Fibroblast of skin of left biceps (primary cell): ENCODE measurements around the gene IMP3.
A peak's percentile ranks its signal among the peaks of the same experiment; 100 is the strongest.
"Not testable (repeated sequence)": the region's sequence is repeated elsewhere in the genome, so short reads cannot be mapped to it uniquely, and the experiment has no call there.

Experiments used
- DNase-seq, 2 experiments: peaks; one replicate each; pipeline ENCODE4 v3.0.0-alpha.2; 2013; ENCODE audit warnings: low read depth in 2 of 2

The IMP3 gene, protein sequence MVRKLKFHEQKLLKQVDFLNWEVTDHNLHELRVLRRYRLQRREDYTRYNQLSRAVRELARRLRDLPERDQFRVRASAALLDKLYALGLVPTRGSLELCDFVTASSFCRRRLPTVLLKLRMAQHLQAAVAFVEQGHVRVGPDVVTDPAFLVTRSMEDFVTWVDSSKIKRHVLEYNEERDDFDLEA

DNA sequence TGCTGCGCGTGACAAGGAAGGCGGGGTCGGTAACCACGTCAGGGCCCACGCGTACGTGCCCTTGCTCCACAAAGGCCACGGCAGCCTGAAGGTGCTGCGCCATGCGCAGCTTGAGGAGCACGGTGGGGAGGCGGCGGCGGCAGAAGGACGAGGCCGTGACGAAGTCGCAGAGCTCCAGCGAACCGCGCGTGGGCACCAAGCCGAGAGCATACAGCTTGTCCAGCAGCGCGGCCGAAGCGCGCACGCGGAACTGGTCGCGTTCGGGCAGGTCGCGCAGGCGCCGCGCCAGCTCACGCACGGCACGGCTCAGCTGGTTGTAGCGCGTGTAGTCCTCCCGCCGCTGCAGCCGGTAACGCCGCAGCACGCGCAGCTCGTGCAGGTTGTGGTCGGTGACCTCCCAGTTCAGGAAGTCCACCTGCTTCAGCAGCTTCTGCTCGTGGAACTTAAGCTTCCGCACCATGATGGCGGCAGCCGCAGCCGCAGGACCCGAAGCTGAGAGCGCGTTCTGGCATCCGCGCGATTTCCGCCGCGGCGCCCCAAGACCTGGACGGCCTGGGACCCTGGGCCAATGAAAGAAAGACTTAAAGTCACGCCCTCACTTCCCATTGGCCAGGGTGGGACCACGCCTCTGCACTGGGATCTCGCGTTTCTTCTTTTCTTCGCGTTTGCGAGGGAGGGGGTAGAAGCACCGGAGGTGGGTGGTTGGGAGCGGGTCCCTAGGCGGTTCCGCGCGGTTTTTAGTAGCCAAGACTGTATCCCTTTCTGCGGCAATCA is at the start of gene IMP3:
Gene IMP3 (minus strand): TSS at position 516 of the 774 bp plus-strand sequence. CDS start 56 bp downstream, at position 460.
- DNase-seq: peak; percentile 87 to 89

DNA sequence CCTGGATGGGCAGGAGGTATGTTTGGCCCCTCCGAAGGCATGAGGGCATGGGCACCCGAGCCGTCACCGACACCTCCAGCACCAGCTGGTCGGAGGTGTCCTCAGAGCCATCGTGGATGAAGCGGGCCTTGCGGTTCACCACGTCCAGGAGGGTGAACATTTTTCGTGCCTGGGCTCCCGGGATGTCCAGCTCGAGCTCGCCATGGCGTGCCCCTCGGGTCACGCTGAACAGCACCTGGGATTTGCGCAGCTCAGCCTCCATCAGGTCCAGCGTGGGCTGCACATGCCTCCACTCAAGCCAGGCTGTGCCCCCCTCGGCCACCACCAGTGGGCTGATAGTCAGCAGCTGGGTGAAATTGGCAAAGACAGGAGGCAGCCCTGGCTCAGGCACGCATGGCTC is 49.4 kb upstream of the IMP3 start:
- DNase-seq: not testable (repeated sequence)

DNA sequence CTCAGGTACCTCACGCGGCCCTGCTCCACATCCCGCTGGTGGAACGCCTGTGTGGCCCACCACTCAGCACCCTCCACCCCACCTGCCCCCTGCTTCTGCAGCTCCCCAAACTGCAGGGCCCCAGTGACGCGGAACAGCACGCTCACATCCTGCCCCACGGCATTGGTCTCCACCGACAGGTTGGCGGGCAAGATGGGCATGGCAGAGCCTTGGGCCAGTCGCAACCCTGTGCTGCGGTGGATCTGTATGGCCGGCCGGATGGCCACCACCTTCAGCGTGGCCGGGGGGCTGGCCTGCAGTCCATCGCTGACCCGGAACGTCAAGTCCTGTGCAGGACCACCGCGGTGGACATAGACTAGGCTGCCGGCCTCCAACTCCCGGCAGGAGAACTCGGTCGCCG is 48.8 kb upstream of the IMP3 start:
- no peak for DNase-seq

DNA sequence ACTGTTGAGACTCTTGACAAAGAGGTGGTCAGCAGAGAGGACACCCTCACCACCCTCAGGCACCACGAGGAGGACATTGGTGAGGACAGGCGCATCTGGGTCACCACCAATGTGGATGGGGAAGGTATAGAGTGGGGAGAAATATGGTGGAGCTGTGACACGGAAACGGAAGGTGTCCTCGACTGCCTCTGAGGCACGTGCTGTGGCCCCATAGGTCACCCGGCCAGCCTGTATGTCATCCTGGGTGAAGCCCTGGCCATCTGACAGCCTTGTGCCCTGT is 48.2 kb upstream of the IMP3 start:
- no peak for DNase-seq

DNA sequence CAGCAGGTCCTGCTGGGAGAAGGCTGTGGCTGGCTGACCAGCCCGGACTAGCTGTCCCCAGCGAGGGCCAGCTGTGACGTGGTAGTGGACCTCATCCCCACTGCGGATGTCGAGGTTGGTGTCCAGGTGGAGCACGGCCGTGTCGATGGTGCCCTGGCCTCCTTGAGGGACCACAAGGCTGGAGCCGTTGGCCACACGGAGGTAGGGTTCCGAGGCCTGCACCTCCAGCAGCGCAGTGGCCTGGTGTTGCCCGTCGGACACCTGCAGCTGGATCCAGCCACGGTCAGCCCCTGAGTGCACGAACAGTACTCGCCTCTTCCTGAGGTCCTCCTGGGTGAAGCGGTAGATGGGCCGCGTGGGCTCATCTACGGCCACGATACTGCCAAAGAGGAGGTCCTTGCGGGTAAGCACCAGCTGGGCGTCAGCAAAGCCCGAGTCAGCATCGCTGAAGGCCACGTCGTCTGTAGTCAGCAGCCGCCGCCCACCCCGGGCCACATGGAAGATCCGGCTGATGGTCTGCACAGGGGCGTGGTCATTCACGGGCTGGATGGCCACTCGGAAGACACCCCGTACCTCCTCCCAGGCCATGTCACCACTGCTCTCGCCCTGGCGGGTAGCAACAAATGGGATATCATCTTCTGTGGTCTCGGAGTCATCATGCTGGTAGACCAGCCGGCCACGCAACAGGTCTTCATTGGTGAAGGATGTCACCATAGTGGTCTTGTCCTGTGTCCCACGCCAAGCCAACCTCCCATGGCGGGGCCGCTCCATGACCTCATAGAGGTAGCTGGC is 47.7 kb upstream of the IMP3 start:
- DNase-seq: no peak

DNA sequence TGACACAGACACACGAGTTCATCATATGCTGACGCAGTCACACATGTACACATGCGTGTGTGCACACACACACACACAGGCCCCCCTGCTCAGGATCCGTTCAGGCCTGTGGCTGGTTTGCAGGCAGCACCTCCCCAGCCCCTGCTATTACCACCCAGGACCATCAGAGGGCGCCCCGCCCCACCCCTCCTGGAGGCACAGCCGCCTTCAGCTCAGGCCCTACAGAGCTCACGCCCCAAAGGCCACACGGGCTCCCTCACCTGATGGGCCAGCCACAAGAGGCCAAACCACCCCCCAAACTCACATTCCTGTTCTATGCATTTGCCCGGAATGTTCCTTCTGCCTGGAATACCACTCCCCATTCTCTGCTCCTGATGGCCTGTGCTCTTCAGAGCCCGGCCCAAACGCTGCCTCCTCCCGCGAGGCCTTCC is 46.2 kb upstream of the IMP3 start:
- not testable (repeated sequence) for DNase-seq

DNA sequence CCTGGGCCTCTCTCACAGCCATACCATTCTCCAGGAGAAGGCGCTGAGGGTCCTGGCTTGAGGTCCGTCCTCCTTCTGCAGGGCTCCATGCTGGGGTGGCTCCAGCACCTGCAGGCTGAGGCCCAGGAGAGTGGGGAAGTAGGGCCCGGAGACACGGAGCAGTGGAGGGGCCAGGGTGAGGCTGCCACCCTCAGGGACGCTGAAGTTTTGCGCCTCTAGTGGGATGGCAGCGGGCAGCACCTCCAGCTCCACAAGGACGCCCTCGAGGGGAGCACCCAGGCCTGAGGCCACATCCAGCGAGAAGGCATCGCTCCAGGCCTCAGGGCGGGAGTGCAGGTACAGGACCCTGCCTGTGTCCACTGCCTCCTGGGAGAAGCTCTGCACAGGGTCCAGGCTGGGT is 45.2 kb upstream of the IMP3 start:
- no peak for DNase-seq

DNA sequence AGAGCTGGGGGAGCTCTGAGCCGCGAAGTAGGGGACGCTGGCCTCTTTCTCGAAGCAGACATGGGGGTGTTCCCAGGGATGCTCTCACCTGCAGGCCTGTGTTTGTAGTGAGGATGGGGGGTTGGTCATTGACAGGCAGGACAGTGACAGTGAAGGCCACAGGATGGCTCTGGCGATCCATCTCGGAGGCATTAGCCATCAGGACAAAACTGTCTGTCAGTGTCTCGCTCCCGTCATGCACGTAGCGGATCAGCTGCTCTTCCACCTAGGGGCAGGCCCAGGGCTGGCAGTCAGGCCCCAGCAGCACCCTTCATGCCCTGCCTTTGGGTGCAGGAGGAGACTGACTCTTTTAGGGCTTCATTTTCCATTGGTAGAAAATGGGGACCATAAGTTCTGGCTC is 44.6 kb upstream of the IMP3 start:
- no peak for DNase-seq

DNA sequence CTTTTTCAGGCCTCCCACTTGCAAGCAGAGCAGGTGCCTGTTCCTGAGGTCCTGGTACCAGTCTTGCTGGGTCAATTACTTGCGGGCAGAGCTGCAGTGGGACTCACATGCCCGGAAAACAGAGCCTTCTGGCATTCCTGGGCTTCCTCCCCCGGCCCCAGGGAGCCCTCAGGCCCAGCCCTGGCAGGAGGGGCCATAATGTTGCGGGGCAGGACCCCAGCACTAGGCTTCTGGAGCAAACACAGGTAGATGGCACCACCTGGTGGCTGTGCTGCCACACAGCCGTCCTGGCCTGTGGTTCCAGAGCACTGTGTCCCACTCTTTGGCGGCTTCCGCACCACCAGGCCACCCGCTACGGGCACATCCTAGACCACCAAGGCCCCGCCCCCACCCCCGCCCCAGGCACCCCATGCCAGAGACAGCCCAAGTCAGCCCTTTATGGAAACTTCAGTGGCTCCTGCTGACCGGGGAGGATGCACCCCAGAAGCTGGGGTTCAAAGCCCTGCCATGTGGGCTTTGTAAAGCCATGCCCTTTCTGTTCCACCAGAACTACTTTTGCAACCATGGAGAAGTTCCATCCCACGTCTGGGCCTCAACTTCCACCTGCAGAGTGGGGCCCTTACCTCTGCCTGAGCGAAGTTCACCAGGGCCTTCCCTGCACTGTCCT is 43.8 kb upstream of the IMP3 start:
- DNase-seq: not testable (repeated sequence)

DNA sequence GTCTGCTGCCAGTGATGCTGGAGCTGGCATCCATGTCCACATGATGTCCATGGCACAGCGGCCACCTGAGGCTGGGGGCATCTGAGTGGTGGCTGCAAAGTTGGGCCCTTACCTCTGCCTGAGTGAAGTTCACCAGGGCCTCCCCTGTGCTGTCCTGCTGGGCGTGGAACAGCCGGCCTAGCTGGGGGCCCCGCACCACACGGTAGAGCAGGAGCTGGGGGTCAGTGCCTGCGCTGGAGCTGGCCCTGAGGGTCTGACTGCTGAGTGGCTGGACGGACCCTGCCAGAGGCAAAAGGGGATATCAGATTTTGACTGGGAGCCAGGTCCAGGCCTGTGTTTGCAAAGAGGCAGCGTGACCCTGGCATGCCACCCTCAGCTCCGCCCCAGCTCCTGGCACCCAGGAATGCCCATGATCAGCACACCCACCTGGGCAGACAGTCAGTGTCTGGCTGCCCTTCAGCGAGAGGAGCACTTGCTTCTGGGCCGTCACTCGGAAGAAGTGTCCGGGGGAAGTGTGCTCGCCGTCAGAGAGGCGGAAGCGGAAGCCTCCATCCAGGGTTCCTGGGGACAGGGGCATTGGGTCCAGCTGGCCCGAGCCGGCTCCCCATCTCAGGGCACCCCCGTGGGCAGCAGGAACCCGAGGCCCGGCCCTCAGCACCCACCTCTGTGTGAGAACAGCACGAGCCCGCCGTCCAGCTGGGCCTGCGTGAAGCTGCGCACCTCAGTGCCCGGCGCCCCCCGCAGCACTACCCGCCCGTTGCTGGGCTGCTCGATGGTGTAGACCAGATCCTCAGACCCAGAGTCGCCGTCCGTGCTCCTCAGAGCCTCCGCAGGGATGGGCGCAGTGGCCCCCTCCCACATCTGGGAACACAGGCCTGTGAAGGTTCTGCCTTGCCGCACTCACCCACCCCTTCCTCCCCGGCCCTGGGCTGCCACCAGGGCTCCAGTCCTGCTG is 42.4 kb upstream of the IMP3 start:
- DNase-seq: no peak

DNA sequence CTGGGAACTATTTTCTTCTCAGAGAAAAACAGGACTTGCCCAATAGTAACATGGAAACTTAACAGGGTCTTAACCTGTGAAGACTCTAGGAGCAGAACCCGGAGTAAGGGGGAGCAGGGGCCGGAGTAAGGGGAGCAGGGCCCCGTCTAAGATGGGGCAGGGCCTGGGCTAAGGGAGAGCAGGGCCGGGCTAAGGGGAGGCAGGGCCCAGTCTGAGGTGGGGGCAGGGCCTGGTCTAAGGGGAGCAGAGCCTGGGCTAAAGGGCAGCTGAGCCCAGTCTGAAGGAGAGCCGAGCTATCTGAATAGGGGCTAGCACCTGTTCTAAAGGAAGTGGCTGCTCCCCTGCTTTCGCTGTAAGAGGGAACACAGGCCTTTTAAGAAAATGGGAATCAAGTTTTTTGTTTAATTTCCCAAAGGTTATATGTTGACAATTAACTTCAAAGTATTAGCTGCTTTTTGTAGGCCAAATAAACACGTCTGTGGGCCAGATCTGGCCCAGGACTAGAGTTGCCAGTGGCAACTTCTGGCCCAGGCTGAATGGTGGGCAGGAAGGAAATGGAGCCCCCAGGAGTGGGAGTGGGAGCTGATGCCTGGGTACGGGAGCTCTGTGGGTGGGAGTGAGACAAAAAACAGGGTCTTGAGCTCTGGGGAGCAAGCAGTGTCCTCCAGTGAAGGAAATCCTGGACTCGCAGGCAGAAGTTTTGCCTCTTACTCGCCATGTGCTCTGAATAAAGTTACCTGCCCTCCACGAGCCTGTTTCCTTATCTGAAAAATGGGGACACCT is 40.2 kb upstream of the IMP3 start:
- no peak for DNase-seq

DNA sequence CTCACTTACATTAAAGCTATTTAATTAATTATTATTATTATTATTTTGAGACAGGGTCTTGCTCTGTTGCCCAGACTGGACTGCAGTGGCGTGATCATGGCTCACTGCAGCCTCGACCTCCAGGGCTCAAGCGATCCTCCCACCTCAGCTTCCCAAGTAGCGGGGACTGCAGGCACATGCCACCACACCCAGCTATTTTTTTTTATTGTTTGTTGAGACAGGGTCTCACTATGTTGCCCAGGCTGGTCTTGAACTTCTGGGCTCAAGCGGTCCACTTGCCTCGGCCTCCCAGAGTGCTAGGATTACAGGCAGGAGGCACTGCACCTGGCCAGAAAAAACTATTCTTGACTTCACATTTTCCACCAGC is 38.3 kb upstream of the IMP3 start:
- DNase-seq: not testable (repeated sequence)

DNA sequence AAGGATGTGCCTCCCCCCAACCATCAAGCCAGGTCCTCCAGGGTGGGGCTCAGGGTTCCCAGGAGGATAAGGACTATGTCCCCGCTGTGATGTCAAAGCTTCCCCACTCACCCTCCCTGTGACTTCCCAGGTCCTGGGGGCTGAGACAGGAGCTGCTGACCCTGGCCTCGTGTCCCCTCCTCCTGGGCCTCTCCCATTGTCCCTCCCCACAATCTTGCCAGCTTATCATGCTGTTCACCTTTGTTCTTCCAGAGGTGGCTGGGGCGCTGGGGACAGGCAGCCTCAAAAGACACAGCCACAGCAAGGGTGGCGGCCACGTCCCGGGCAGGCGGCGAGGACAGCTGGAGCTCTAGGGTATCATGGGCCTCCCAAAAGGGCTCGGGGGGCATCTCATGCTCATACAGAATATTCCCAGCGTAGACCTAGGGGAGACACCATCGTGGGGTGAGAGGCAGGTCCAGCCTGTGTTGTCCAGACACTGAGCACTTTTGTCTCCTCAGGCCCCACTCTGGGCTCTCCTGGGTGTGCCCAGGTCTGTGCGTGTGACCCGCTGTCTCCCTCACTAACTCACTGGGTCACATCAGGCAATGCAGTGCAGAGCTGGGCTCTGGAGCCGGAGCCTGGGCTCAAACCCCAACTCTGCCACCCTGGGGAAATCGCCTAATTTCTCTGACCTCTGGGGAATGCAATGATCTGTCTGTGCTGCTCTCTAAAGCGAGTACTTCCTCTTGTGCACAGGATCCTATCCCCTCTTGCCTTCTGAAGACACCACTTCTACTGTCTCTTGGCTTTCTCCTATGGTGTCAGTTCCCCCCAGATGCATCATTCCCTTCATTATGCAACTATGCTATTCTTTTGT is 37.7 kb upstream of the IMP3 start:
- no peak for DNase-seq

DNA sequence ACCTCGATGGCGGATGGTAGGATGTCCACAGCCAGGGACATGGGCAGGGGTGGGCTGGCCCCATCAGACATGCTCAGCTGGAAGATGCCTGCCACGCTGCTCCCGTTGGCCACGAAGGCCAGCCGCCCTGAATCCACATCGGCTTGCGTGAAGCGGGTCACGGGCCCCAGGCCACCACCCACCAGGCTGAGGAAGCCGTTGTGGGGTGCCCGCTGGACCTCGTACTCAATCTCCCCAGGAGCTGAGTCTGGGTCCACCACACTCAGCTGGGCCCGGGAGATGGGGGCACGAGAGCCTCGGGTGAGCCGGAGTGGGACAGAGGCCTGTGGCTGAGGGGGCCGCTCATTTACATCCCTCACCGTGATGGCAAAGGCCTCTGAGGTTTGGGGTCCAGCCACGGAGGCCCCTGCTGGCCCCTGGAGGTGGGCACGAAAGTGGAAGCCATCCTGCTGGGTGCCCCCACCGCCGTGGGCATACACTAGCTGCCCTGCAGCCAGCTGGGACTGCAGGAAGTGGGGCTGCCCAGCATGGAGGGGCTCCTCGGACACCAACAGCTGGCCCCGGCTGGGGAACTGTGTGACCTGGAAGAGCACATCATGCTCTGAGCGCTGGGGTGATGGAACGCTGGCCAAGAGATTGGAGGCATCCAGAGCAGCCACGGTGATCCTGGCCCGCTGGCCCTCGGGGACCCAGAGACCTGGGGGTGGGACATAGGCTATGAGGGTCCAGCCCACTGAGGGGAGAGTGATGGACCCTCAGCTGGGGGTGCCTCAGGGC is 36.9 kb upstream of the IMP3 start:
- DNase-seq: no peak

DNA sequence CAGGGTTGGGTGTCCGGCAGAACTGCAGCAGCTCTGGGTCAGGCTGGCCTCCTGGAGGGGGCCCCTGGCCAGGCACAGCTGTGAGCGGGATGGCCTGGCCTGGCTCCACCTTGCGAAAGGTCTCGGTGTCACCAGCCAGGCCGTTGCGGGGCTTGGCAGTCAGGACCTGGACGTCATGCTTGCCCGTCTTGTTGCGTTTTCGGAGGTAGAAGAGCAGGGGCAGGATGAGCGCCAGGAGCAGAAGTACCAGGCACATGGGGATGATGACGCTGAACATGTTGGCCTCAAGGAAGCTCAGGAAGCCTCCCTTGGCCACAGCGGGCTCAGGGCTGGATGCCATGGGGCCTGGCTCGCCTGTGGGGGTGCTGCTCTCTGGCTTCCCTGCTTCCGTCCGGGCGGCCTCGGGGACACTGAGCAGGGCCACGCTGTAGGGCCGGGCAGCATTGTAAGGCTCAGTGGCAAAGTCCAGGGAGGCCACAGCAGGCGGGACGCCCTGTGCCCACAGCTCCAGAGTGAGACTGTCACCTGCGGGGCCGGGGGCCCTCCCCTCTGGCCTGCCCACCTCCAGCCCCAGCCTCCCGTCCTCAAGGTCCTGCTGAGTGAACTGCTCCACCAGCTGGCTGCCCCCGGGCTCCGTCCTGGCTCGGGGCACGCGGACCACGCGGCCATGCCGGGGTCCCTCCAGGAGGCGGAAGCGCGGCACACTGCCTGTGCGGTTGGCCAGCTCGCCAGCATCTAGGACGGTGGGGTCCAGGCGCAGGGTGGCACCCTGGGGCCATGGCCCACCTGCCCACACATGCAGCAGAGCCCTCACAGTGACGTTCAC is 35.8 kb upstream of the IMP3 start:
- no peak for DNase-seq

DNA sequence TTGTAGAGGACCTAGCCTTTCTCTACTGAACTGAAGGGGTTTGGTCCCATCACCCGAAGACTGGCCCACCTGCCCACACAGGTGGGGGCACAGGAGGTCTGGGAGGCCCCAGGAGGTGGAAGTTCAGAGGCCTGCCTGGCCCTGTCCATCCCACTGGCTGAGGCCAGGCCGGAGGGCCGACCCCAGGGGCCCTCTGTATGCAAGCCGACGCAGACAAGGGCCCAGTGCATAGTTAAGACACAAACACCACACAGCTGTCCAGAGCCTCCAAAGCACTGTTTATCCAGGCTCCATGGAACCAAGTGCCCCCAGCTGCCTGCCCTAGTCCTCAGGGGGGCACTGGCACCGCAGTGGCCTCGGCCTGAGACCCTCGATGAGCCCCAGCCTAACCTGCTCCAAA is 34.3 kb upstream of the IMP3 start:
- DNase-seq: no peak

DNA sequence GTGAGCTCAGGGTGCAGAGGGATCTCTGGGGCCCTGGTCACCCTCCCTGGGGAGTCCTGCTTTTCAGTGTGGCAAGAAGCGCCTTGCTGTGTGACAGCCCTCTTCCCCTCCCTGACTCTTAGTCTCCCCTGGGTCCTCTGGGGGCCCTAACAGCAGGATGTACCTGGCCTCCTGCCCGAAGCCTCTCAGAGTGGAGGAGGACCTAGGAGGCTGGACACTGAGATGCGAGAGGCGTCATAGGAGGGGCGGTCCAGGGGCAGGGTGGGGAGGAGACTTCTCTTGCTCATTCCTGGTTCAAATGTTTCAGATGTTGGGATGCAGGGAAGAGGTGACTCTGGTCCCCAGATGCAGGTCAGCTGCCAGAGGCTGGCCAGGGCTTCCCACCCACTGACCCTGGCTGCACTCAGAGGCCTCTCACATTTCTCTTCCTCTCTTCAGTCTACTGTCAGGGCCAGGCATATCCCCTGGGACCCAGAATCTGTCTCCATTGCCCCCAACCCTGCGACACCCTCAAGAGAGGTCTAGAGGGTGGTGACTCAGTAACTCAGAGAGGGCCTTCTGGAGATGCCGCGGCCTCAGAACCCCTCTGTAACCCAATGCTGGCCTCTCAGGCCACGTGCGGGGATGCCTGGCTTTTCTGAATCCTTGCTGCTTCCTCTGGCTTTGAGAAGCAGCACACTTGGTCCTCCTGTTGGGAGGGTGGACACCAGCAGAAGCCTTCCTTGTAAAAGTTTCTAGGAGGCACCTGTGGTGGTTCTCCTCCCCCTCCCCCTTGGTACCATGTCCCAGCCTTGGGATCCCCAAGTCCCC is 33.6 kb upstream of the IMP3 start:
- DNase-seq: peak in 1 of 2 experiments; percentile 36
